HEK293 (cell line): ENCODE measurements around the gene MCRIP1.

Experiments
- CTCF ChIP-seq: fragments of 450-650 bp; formaldehyde crosslinking; IDR thresholded peaks from 2 replicates; pipeline ENCODE4 v1.5.1; 2016; ENCODE audit warnings: missing biosample characterization, missing genetic modification characterization
- OVOL3 ChIP-seq: fragments of 450-650 bp; formaldehyde crosslinking; IDR thresholded peaks from 2 replicates; pipeline ENCODE4 v1.5.1; 2016; ENCODE audit warnings: missing biosample characterization, missing genetic modification characterization
- ZBTB1 ChIP-seq: fragments of 450-650 bp; formaldehyde crosslinking; IDR thresholded peaks from 2 replicates; pipeline ENCODE4 v1.5.1; 2016; ENCODE audit warnings: missing biosample characterization, missing genetic modification characterization
- ZBTB21 ChIP-seq: fragments of 450-650 bp; formaldehyde crosslinking; IDR thresholded peaks from 2 replicates; pipeline ENCODE4 v1.5.1; 2017; ENCODE audit warnings: missing biosample characterization, missing genetic modification characterization
- ZNF274 ChIP-seq, 2 experiments: fragments of 200-500 bp in 1 of 2; fragments of 450-650 bp in 1 of 2; sonication (Bioruptor generic) in 1 of 2; formaldehyde crosslinking in 1 of 2; IDR thresholded peaks; 2 replicates each; pipeline versions ENCODE4 v1.5.1 to v1.6.1; 2014 to 2016; ENCODE audit warnings: borderline replicate concordance in 1 of 2, inconsistent platforms in 1 of 2, low read length in 1 of 2, missing biosample characterization in 1 of 2, missing genetic modification characterization in 1 of 2
- ZNF311 ChIP-seq: fragments of 450-650 bp; formaldehyde crosslinking; IDR thresholded peaks from 2 replicates; pipeline ENCODE4 v1.5.1; 2017; ENCODE audit warnings: missing biosample characterization, missing genetic modification characterization, borderline replicate concordance
- ZNF366 ChIP-seq: fragments of 450-650 bp; formaldehyde crosslinking; conservative IDR thresholded peaks from 2 replicates; pipeline ENCODE4 v1.5.1; 2016; ENCODE audit warnings: missing biosample characterization, missing genetic modification characterization
- ZNF791 ChIP-seq: fragments of 450-650 bp; formaldehyde crosslinking; IDR thresholded peaks from 2 replicates; pipeline ENCODE4 v1.5.1; 2016; ENCODE audit warnings: missing biosample characterization, missing genetic modification characterization

GRCh38 chr17:81811705-81812570, 21.2 kb downstream of the MCRIP1 start:
- TF ChIP-seq ZNF274 (IDR thresholded peaks at IDR 0.05; ENCODE audit: low read length) = no peak
- no peak for TF ChIP-seq ZNF274 (tag by site-specific recombination; IDR thresholded peaks at IDR 0.05; ENCODE audit: borderline replicate concordance)
- TF ChIP-seq CTCF = no peak
- no peak for TF ChIP-seq ZNF366
- TF ChIP-seq ZBTB1 (tag by site-specific recombination) = no peak
- no peak for TF ChIP-seq ZBTB21
- TF ChIP-seq OVOL3 (tag by site-specific recombination) = no peak
- TF ChIP-seq ZNF311 = no peak
- no peak for TF ChIP-seq ZNF791 (tag by site-specific recombination)
